Tibial nerve (tissue), 4 donors: ENCODE measurements around the gene CDH13. TPM values are rescaled to one million over a fixed set of nuclear protein-coding genes. Genes with fewer than 3 reads are reported as not detected.
A peak's percentile ranks its signal among the peaks of the same experiment; 100 is the strongest.

Experiments
- DNase-seq, 2 donors: peaks; one replicate each; pipeline ENCODE4 v3.0.0-alpha.2; 2019; ENCODE audit warnings: low spot score in 2 of 2
- H3K27ac ChIP-seq, 4 donors: fragments of 200-600 bp; sonication (generic) in 3 of 4; one replicate each; pipeline ENCODE4 v1.5.1; 2017 to 2019; ENCODE audit warnings: mild to moderate bottlenecking in 1 of 4
- H3K27me3 ChIP-seq, 2 donors: fragments of 200-600 bp; sonication (generic) in 1 of 2; one replicate each; pipeline versions ENCODE4 v1.5.1 to v1.6.0; 2017 to 2019
- H3K36me3 ChIP-seq, 3 donors: fragments of 200-600 bp; sonication (generic); one replicate each; pipeline ENCODE4 v1.5.1; 2018 to 2019
- H3K4me1 ChIP-seq, 4 donors: fragments of 200-600 bp; sonication (generic) in 3 of 4; one replicate each; pipeline ENCODE4 v1.5.1; 2017 to 2019
- H3K4me3 ChIP-seq, 4 donors: fragments of 200-600 bp; sonication (generic) in 3 of 4; one replicate each; pipeline ENCODE4 v1.5.1; 2017 to 2019; ENCODE audit warnings: mild to moderate bottlenecking in 1 of 4, moderate library complexity in 1 of 4
- H3K9me3 ChIP-seq, 4 donors: fragments of 200-600 bp; sonication (generic) in 3 of 4; one replicate each; pipeline ENCODE4 v1.5.1; 2017 to 2019
- EP300 ChIP-seq, 2 donors: sonication (generic); formaldehyde crosslinking; IDR thresholded peaks; one replicate each; pipeline ENCODE4 v1.6.1; 2017; ENCODE audit warnings: antibody characterized with exemption in 2 of 2, mild to moderate bottlenecking in 1 of 2
- POLR2A ChIP-seq, 2 donors: fragments of 450-650 bp; IDR thresholded peaks; one replicate each; pipeline ENCODE4 v1.6.1; 2017; ENCODE audit warnings: antibody characterized with exemption in 2 of 2, mild to moderate bottlenecking in 2 of 2, moderate library complexity in 2 of 2
- WGBS, 2 donors: methylation state at CpG; one replicate each; pipeline ENCODE4 v1.1.5; 2018; 5-methylcytosine and 5-hydroxymethylcytosine counted together
- total RNA-seq, 4 donors: library from RNA; depleted of rRNA; stranded (reverse); fragments of >200 nt; gene quantifications; one replicate each; pipeline ENCODE4 v1.1.0, GENCODE V29; 2016
- TF ChIP-seq, protein P1 (sequence below), 5 experiments: fragments of 200-600 bp in 3 of 5; fragments of 450-650 bp in 2 of 5; sonication (generic) in 3 of 5; IDR thresholded peaks; one replicate each; pipeline ENCODE4 v1.5.1; 2016 to 2019; ENCODE audit warnings: antibody characterized with exemption in 5 of 5, mild to moderate bottlenecking in 3 of 5, moderate library complexity in 2 of 5

Gene CDH13
- total RNA-seq, 4 donors from 2014 or later, result 4.1 to 14.4 (median 5.8) TPM

DNA sequence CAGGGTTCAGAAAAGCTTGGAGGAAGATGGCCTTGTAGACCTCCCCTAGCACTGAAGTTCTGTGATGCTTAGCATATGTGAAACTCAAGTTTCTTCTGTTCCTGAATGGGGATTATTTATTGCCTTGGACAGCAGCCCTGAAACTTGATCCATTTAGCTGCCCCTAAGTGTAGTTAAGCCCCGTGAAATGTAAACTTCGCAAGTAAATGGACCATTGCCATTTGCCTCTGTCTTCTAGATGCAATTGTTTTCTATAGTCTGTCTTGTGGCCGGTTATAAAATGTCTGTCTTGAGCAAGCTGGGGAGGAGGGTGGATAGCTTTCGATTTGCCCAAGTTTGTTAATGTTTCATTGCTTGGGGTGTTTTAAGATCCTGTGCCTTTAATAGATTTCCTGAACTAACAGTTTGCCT is 261.8 kb downstream of the CDH13 start:
- TF ChIP-seq, protein P1, sequence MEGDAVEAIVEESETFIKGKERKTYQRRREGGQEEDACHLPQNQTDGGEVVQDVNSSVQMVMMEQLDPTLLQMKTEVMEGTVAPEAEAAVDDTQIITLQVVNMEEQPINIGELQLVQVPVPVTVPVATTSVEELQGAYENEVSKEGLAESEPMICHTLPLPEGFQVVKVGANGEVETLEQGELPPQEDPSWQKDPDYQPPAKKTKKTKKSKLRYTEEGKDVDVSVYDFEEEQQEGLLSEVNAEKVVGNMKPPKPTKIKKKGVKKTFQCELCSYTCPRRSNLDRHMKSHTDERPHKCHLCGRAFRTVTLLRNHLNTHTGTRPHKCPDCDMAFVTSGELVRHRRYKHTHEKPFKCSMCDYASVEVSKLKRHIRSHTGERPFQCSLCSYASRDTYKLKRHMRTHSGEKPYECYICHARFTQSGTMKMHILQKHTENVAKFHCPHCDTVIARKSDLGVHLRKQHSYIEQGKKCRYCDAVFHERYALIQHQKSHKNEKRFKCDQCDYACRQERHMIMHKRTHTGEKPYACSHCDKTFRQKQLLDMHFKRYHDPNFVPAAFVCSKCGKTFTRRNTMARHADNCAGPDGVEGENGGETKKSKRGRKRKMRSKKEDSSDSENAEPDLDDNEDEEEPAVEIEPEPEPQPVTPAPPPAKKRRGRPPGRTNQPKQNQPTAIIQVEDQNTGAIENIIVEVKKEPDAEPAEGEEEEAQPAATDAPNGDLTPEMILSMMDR (IDR thresholded peaks at IDR 0.05), result no peak
- TF ChIP-seq POLR2A (IDR thresholded peaks at IDR 0.05) (no peak), EP300 (IDR thresholded peaks at IDR 0.05) (no peak)
- DNase-seq, result no peak
- H3K4me3 ChIP-seq, result no peak overlapping the region
- no peaks in the 10 kb centered on the region for H3K27me3 ChIP-seq
- no peaks in the 10 kb centered on the region for H3K36me3 ChIP-seq
- WGBS, 2 donors, result 25 to 41% methylated on average over 4 of the region's 4 CpGs
- no peaks in the 10 kb centered on the region for H3K4me1 ChIP-seq
- no peaks in the 10 kb centered on the region for H3K9me3 ChIP-seq
- no peak overlapping the region for H3K27ac ChIP-seq

GRCh38 chr16:82891424-82891823 is 264.7 kb downstream of the CDH13 start:
- Histone ChIP-seq H3K4me3 (no peak overlapping the region), H3K27me3 (no peaks in the 10 kb centered on the region), H3K36me3 (no peaks in the 10 kb centered on the region), H3K9me3 (no peaks in the 10 kb centered on the region), H3K27ac (no peak overlapping the region), H3K4me1 (no peaks in the 10 kb centered on the region)
- no peak for DNase-seq
- TF ChIP-seq POLR2A (IDR thresholded peaks at IDR 0.05) (no peak), EP300 (IDR thresholded peaks at IDR 0.05) (no peak)
- TF ChIP-seq, protein P1 (IDR thresholded peaks at IDR 0.05), result no peak
- 58 to 81% methylated on average over 3 of the region's 3 CpGs for WGBS, 2 donors

- H3K9me3 ChIP-seq, result no peaks in the 10 kb centered on the region
- no peaks in the 10 kb centered on the region for H3K27me3 ChIP-seq
- peak overlapping the region in 1 of 4 donors; percentile 28 for H3K27ac ChIP-seq
- no peak overlapping the region for H3K4me3 ChIP-seq
- DNase-seq, result no peak
- no peaks in the 10 kb centered on the region for H3K36me3 ChIP-seq
- H3K4me1 ChIP-seq, result no peaks in the 10 kb centered on the region
- TF ChIP-seq POLR2A (IDR thresholded peaks at IDR 0.05) (no peak), EP300 (IDR thresholded peaks at IDR 0.05) (no peak)
- TF ChIP-seq, protein P1 (IDR thresholded peaks at IDR 0.05), result no peak
- WGBS, 2 donors, result 25 to 42% methylated on average over 3 of the region's 3 CpGs
Measured at GRCh38 chr16:82891918-82892317, 265.1 kb downstream of the CDH13 start.

DNA sequence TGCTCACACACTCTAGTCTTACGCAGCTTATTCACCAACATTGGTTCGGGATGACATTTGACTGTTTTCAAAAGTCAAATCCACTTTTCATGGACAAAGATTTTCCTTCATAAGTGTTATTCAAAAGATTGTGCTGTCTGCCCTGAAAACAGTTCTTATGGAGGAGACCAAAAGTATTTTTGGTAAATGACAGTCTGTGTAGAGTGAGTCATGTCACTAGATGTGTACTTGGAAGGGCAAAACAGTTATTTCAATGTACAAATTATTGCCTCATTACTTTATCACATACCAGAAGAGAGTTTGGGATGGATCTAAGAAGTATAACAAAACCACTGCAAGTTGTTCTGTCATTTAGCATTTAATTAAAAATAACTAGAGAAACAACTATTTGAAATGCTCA is 265.6 kb downstream of the CDH13 start:
- Histone ChIP-seq H3K27ac (peak overlapping the region in 1 of 4 donors; percentile 28), H3K9me3 (no peaks in the 10 kb centered on the region), H3K27me3 (no peaks in the 10 kb centered on the region), H3K4me3 (no peak overlapping the region), H3K36me3 (no peaks in the 10 kb centered on the region), H3K4me1 (no peaks in the 10 kb centered on the region)
- TF ChIP-seq, protein P1 (IDR thresholded peaks at IDR 0.05), result no peak
- no peak for TF ChIP-seq EP300 (IDR thresholded peaks at IDR 0.05)
- no peak for TF ChIP-seq POLR2A (IDR thresholded peaks at IDR 0.05)
- no peak for DNase-seq
- WGBS, 2 donors, result 40 to 65% methylated on average over 2 of the region's 2 CpGs

GRCh38 chr16:82895843-82896242 is 269.1 kb downstream of the CDH13 start:
- peaks cover 0 to 5% (median 0%) of the 10 kb centered on the region in 4 donors for H3K4me1 ChIP-seq
- H3K27me3 ChIP-seq, result no peaks in the 10 kb centered on the region
- H3K4me3 ChIP-seq, result no peak overlapping the region
- no peaks in the 10 kb centered on the region for H3K36me3 ChIP-seq
- TF ChIP-seq POLR2A (IDR thresholded peaks at IDR 0.05) (no peak), EP300 (IDR thresholded peaks at IDR 0.05) (no peak)
- TF ChIP-seq, protein P1 (IDR thresholded peaks at IDR 0.05), result no peak
- no peak for DNase-seq
- WGBS, 2 donors, result 66 to 70% methylated on average over 4 of the region's 4 CpGs
- H3K27ac ChIP-seq, result no peak overlapping the region
- H3K9me3 ChIP-seq, result no peaks in the 10 kb centered on the region
